HG03520 (cell line): Measurements from ENCODE around the gene KCNQ1.

Source experiments
- ATAC-seq: cut with Tn5 transposase; IDR thresholded peaks from one replicate; pipeline ENCODE4 v1.9.1; 2021; ENCODE audit warnings: mild to moderate bottlenecking, moderate library complexity; ENCODE audit not compliant: unreplicated experiment

KCNQ1 gene

GRCh38 chr11:2521081-2521732 is 76.4 kb downstream of the KCNQ1 start:
- ATAC-seq, result no peak

- no peak for ATAC-seq
Observed at GRCh38 chr11:2521733-2522630, 77.2 kb downstream of the KCNQ1 start.

GRCh38 chr11:2522631-2523255 is 77.9 kb downstream of the KCNQ1 start:
- no peak for ATAC-seq

GRCh38 chr11:2523821-2524391 is 79.1 kb downstream of the KCNQ1 start:
- no peak for ATAC-seq

GRCh38 chr11:2524446-2525165 is 79.8 kb downstream of the KCNQ1 start:
- no peak for ATAC-seq

- no peak for ATAC-seq
Observed at GRCh38 chr11:2525166-2525861, 80.5 kb downstream of the KCNQ1 start.

GRCh38 chr11:2525941-2526807 is 81.4 kb downstream of the KCNQ1 start:
- no peak for ATAC-seq

GRCh38 chr11:2526808-2527381 is 82.1 kb downstream of the KCNQ1 start:
- peak; percentile 55 for ATAC-seq

- no peak for ATAC-seq
Observed at GRCh38 chr11:2527621-2528291, 82.9 kb downstream of the KCNQ1 start.

GRCh38 chr11:2528301-2529050 is 83.7 kb downstream of the KCNQ1 start:
- ATAC-seq, result no peak

GRCh38 chr11:2529173-2529572 is 84.4 kb downstream of the KCNQ1 start:
- ATAC-seq, result no peak

GRCh38 chr11:2529636-2530035 is 84.8 kb downstream of the KCNQ1 start:
- no peak for ATAC-seq

- no peak for ATAC-seq
Observed at GRCh38 chr11:2530131-2530854, 85.5 kb downstream of the KCNQ1 start.

- ATAC-seq, result no peak
Observed at GRCh38 chr11:2530855-2531200, 86.0 kb downstream of the KCNQ1 start.

- ATAC-seq, result no peak
Observed at GRCh38 chr11:2531277-2531986, 86.6 kb downstream of the KCNQ1 start.

GRCh38 chr11:2531987-2532703 is 87.3 kb downstream of the KCNQ1 start:
- no peak for ATAC-seq
